ENCODE results near the gene NDUFA7. TPM values are rescaled to one million over a fixed set of nuclear protein-coding genes. Genes with fewer than 3 reads are reported as not detected.

Gene NDUFA7
- total RNA-seq, 6 experiments from 2014 or later = 54.0 to 75.9 (median 61.1) TPM

GRCh38 chr19:8337728-8338127 lies 16.6 kb upstream of the NDUFA7 start:
- Mint-ChIP-seq H3K27ac (no peak overlapping the region), H3K27me3 (ENCODE audit: insufficient read depth) (peaks cover 32% of the 10 kb centered on the region), H3K36me3 (ENCODE audit: low read depth) (no peaks in the 10 kb centered on the region), H3K4me3 (no peak overlapping the region), H3K9me3 (no peaks in the 10 kb centered on the region), H3K4me1 (ENCODE audit: low read depth) (no peaks in the 10 kb centered on the region)
- TF ChIP-seq CTCF (IDR thresholded peaks at IDR 0.05) = no peak
- no peak for DNase-seq

- no peak for TF ChIP-seq CTCF (IDR thresholded peaks at IDR 0.05)
- H3K27ac Mint-ChIP-seq = no peak overlapping the region
- no peaks in the 10 kb centered on the region for H3K36me3 Mint-ChIP-seq (ENCODE audit: low read depth)
- DNase-seq = no peak
- H3K4me1 Mint-ChIP-seq (ENCODE audit: low read depth) = no peaks in the 10 kb centered on the region
- no peak overlapping the region for H3K4me3 Mint-ChIP-seq
- H3K9me3 Mint-ChIP-seq = no peaks in the 10 kb centered on the region
- H3K27me3 Mint-ChIP-seq (ENCODE audit: insufficient read depth) = peaks cover 30% of the 10 kb centered on the region
Observed at GRCh38 chr19:8336660-8337059, 15.5 kb upstream of the NDUFA7 start.

GRCh38 chr19:8336072-8336569 lies 14.9 kb upstream of the NDUFA7 start:
- Mint-ChIP-seq H3K27ac (no peak overlapping the region), H3K4me3 (no peak overlapping the region), H3K27me3 (ENCODE audit: insufficient read depth) (peaks cover 30% of the 10 kb centered on the region), H3K4me1 (ENCODE audit: low read depth) (no peaks in the 10 kb centered on the region), H3K9me3 (no peaks in the 10 kb centered on the region), H3K36me3 (ENCODE audit: low read depth) (no peaks in the 10 kb centered on the region)
- no peak for DNase-seq
- no peak for TF ChIP-seq CTCF (IDR thresholded peaks at IDR 0.05)

- H3K4me1 Mint-ChIP-seq (ENCODE audit: low read depth) = no peaks in the 10 kb centered on the region
- H3K4me3 Mint-ChIP-seq = no peak overlapping the region
- no peaks in the 10 kb centered on the region for H3K9me3 Mint-ChIP-seq
- H3K27me3 Mint-ChIP-seq (ENCODE audit: insufficient read depth) = peaks cover 25% of the 10 kb centered on the region
- no peak for DNase-seq
- H3K36me3 Mint-ChIP-seq (ENCODE audit: low read depth) = no peaks in the 10 kb centered on the region
- TF ChIP-seq CTCF (IDR thresholded peaks at IDR 0.05) = no peak
- no peak overlapping the region for H3K27ac Mint-ChIP-seq
Observed at GRCh38 chr19:8335343-8336071, 14.3 kb upstream of the NDUFA7 start.

GRCh38 chr19:8334458-8335342 lies 13.5 kb upstream of the NDUFA7 start:
- Mint-ChIP-seq H3K9me3 (no peaks in the 10 kb centered on the region), H3K4me1 (ENCODE audit: low read depth) (no peaks in the 10 kb centered on the region), H3K27ac (no peak overlapping the region), H3K27me3 (ENCODE audit: insufficient read depth) (peaks cover 21% of the 10 kb centered on the region), H3K4me3 (no peak overlapping the region), H3K36me3 (ENCODE audit: low read depth) (no peaks in the 10 kb centered on the region)
- DNase-seq = no peak
- no peak for TF ChIP-seq CTCF (IDR thresholded peaks at IDR 0.05)

Data from HFFc6 (cell line).